Ectodermal cell (in vitro differentiated cells): Measurements from ENCODE around the gene TTC39A.

Source experiments
- H3K27ac ChIP-seq: 2 replicates; pipeline ENCODE4 v1.7.0; 2013; ENCODE audit warnings: mild to moderate bottlenecking, low read depth, low read length; ENCODE audit not compliant: insufficient read depth, poor library complexity, severe bottlenecking
- H3K27me3 ChIP-seq: 2 replicates; pipeline ENCODE4 v1.7.0; 2013; ENCODE audit warnings: mild to moderate bottlenecking, low read length; ENCODE audit not compliant: insufficient read depth, control insufficient read depth, poor library complexity, severe bottlenecking
- H3K36me3 ChIP-seq: one replicate; pipeline ENCODE4 v1.7.0; 2013; ENCODE audit warnings: low read length; ENCODE audit not compliant: control insufficient read depth, insufficient read depth
- H3K4me1 ChIP-seq: one replicate; pipeline ENCODE4 v1.7.0; 2013; ENCODE audit warnings: low read length; ENCODE audit not compliant: control insufficient read depth, insufficient read depth
- H3K4me3 ChIP-seq: 2 replicates; pipeline ENCODE4 v1.7.0; 2013; ENCODE audit warnings: low read depth, low read length, control low read depth; ENCODE audit not compliant: insufficient read depth
- H3K9me3 ChIP-seq: 2 replicates; pipeline ENCODE4 v1.7.0; 2013; ENCODE audit warnings: mild to moderate bottlenecking, low read length, moderate library complexity; ENCODE audit not compliant: control insufficient read depth
- WGBS, 2 experiments: methylation state at CpG; one replicate each; pipeline ENCODE4 v1.1.7; 2013; ENCODE audit warnings: missing lambda C conversion rate in 2 of 2; 5-methylcytosine and 5-hydroxymethylcytosine counted together

The TTC39A gene

DNA sequence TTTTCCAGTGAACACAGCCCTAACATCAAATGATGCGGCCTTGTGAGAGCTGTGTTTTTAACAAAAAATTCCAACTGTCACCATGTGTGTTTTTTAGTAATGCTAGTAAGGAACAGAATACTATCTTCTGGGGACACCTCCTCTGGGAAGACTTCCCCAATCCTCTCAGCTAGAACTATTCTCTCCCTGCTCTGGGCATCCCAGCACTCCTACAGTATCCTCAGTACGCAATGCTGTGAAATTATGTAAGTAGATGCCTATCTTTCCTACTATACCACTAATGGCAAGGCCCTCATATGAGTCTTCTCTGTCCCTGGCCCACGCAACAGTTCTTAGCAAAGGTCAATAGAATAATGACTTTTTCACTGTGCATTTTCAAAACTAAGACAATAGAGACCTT, 19.5 kb upstream of the TTC39A start:
- 92 to 100% methylated on average over 3 of the region's 3 CpGs for WGBS, 2 experiments
- Histone ChIP-seq H3K27ac (no peak overlapping the region), H3K9me3 (no peaks in the 10 kb centered on the region), H3K36me3 (no peaks in the 10 kb centered on the region), H3K4me3 (no peak overlapping the region), H3K27me3 (peaks cover 7% of the 10 kb centered on the region), H3K4me1 (no peaks in the 10 kb centered on the region)

DNA sequence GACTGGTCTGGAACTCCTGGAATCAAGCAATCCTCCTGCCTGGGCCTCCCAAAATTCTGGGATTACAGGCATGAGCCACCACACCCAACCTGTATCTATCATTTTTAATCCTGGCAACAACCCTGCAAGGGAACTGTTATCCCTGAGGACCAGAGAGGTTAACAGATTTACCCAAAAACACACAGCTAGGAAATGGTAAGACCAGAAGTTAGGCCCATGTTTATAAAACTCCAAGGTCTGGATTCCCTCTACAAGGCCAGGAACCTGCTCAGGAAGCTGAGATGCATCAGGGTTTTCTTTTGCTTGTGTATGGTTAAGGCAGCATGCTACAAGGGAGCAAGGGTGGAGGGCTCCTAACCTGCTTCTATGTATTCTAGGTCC, 17.8 kb upstream of the TTC39A start:
- peaks cover 24% of the 10 kb centered on the region for H3K27me3 ChIP-seq
- no peaks in the 10 kb centered on the region for H3K4me1 ChIP-seq
- no peak overlapping the region for H3K4me3 ChIP-seq
- H3K27ac ChIP-seq: no peak overlapping the region
- H3K9me3 ChIP-seq: no peaks in the 10 kb centered on the region
- no peaks in the 10 kb centered on the region for H3K36me3 ChIP-seq

DNA sequence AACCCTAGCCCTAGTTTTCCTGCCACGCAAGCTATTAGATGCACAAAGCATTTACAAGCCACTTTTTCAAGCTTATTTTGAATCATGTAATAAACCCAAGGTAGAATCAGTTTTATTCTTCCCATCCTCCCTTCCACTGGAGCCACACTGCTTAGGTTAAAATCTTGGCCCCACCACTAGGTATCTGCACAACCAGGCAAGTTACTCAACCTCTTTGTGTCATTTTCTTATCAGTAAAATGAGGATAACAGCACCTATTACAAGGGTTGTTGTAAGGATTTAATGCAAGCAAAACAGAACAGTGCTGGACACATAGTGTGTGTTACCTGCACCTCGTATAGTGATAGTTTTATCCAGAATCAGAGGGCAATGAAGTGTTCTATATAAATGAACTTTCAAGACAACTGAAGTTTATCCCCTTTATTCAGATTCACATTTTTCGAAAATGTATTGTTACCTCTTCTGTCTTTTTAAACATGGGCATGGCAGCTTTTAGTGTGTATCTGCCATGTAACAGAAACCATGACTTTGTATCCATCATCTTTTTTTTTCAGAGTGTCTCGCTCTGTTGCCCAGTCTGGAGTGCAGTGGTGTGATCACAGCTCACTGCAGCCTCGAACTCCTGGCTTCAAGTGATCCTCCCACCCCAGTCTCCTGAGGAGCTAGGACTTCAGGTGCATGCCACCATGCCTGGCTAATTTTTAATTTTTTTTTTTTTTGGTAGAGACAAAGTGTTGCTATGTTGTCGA, 17.2 kb upstream of the TTC39A start:
- H3K4me3 ChIP-seq: no peak overlapping the region
- H3K27ac ChIP-seq: no peak overlapping the region
- no peaks in the 10 kb centered on the region for H3K36me3 ChIP-seq
- no peaks in the 10 kb centered on the region for H3K9me3 ChIP-seq
- WGBS, 2 experiments: 91% methylated on average over 6 of the region's 6 CpGs
- H3K4me1 ChIP-seq: no peaks in the 10 kb centered on the region
- H3K27me3 ChIP-seq: peaks cover 30% of the 10 kb centered on the region

DNA sequence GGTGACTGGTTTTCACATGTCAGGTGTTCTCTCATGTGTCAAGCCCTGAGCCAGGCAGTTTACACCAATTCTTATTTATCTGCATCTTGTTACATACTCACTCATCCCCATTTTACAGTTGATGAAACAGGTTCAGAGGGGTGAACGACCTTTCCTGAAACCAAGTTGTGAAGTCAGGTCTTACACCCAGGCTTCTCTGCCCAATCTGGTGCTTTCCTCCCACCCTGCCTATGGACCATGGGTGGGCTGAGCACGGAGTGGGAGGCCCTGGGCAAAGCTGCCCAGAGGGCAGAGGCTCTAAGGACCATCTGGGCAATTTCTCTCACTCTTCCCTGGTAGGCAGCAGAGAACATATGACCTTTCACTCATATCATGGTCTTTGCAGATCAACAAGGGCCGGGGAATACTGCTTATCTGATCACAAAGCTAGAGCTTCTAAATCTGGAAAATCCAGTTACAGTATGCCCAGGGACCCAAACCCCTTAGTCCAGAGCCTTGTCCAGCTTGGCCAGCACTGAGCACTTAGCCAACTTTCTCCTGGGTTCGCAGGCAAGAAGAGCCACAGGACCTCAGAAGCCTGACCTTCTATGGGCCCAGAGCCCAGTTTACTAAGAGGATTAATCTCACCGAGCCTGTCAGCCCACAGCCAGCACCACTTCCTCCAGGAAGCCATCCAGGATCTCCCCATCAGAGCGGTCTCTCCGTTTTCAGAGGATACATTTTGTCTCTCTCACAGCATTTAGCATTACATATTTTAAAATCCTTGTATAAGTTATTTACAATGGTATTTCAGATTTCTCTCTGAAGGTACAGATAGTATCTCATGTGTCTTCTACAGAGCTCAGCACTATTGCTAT, 16.0 kb upstream of the TTC39A start:
- H3K4me1 ChIP-seq: no peaks in the 10 kb centered on the region
- WGBS, 2 experiments: 88 to 89% methylated on average over 7 of the region's 7 CpGs
- H3K27me3 ChIP-seq: peaks cover 30% of the 10 kb centered on the region
- H3K27ac ChIP-seq: no peak overlapping the region
- no peak overlapping the region for H3K4me3 ChIP-seq
- H3K9me3 ChIP-seq: no peaks in the 10 kb centered on the region
- no peaks in the 10 kb centered on the region for H3K36me3 ChIP-seq

DNA sequence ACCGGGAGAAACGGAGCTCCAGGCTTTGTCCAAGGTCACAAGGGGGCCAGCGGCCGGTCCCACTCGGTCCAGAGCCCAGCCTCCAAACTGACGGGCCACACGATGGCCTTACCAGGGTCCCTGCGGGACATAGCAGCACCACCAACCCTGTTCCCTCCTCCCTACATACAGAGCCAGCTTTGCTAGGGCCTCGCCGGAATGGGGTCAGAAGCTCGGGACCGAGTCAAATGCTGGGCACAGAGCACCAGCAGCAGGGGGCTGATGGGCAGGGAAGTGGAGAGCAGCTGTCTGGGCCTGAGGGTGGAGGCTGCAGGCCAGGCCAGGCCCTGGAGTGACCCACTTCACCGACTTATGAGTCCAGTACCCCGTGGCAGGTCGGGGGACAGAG, 14.9 kb upstream of the TTC39A start:
- WGBS, 2 experiments: 72 to 78% methylated on average over 15 of the region's 15 CpGs
- no peak overlapping the region for H3K4me3 ChIP-seq

GRCh38 chr1:51344602-51345299, 14.4 kb upstream of the TTC39A start:
- no peaks in the 10 kb centered on the region for H3K36me3 ChIP-seq
- H3K4me1 ChIP-seq: no peaks in the 10 kb centered on the region
- H3K27ac ChIP-seq: no peak overlapping the region
- no peaks in the 10 kb centered on the region for H3K9me3 ChIP-seq
- H3K4me3 ChIP-seq: peak overlapping the region; percentile 13
- 10 to 13% methylated on average over 60 of the region's 60 CpGs for WGBS, 2 experiments
- peaks cover 30% of the 10 kb centered on the region for H3K27me3 ChIP-seq

More for the DNA sequence above, 14.9 kb upstream of the TTC39A start:
- H3K27me3 ChIP-seq: peaks cover 30% of the 10 kb centered on the region
- no peaks in the 10 kb centered on the region for H3K36me3 ChIP-seq
- H3K9me3 ChIP-seq: no peaks in the 10 kb centered on the region
- no peak overlapping the region for H3K27ac ChIP-seq
- H3K4me1 ChIP-seq: no peaks in the 10 kb centered on the region

- no peak overlapping the region for H3K4me3 ChIP-seq
- H3K4me1 ChIP-seq: no peaks in the 10 kb centered on the region
- no peaks in the 10 kb centered on the region for H3K36me3 ChIP-seq
- H3K27me3 ChIP-seq: peaks cover 30% of the 10 kb centered on the region
- WGBS, 2 experiments: 81 to 87% methylated on average over 7 of the region's 7 CpGs
- H3K27ac ChIP-seq: no peak overlapping the region
- no peaks in the 10 kb centered on the region for H3K9me3 ChIP-seq
Measured at GRCh38 chr1:51344276-51344601, 13.9 kb upstream of the TTC39A start.

- no peaks in the 10 kb centered on the region for H3K4me1 ChIP-seq
- H3K27me3 ChIP-seq: peaks cover 30% of the 10 kb centered on the region
Measured at GRCh38 chr1:51343624-51344023, 13.3 kb upstream of the TTC39A start.

GRCh38 chr1:51342591-51343206, 12.3 kb upstream of the TTC39A start:
- Histone ChIP-seq H3K4me1 (no peaks in the 10 kb centered on the region), H3K36me3 (no peaks in the 10 kb centered on the region), H3K9me3 (no peaks in the 10 kb centered on the region), H3K4me3 (no peak overlapping the region), H3K27ac (no peak overlapping the region), H3K27me3 (peaks cover 30% of the 10 kb centered on the region)
- 92 to 95% methylated on average over 9 of the region's 9 CpGs for WGBS, 2 experiments

More at GRCh38 chr1:51343624-51344023, 13.3 kb upstream of the TTC39A start:
- Histone ChIP-seq H3K9me3 (no peaks in the 10 kb centered on the region), H3K36me3 (no peaks in the 10 kb centered on the region), H3K4me3 (no peak overlapping the region), H3K27ac (no peak overlapping the region)
- 91 to 97% methylated on average over 3 of the region's 3 CpGs for WGBS, 2 experiments
